ENCODE measurements around the gene LRRC2.

Gene LRRC2

GRCh38 chr3:46537316-46537715 lies 28.8 kb downstream of the LRRC2 start:
- Mint-ChIP-seq H3K36me3 (ENCODE audit: low read depth) (no peaks in the 10 kb centered on the region), H3K27ac (no peak overlapping the region), H3K27me3 (ENCODE audit: low read depth, poor library complexity) (peaks cover 8% of the 10 kb centered on the region), H3K4me1 (peaks cover 19% of the 10 kb centered on the region), H3K9me3 (no peaks in the 10 kb centered on the region), H3K4me3 (no peak overlapping the region)
- no peak for DNase-seq
- TF ChIP-seq, protein P1, sequence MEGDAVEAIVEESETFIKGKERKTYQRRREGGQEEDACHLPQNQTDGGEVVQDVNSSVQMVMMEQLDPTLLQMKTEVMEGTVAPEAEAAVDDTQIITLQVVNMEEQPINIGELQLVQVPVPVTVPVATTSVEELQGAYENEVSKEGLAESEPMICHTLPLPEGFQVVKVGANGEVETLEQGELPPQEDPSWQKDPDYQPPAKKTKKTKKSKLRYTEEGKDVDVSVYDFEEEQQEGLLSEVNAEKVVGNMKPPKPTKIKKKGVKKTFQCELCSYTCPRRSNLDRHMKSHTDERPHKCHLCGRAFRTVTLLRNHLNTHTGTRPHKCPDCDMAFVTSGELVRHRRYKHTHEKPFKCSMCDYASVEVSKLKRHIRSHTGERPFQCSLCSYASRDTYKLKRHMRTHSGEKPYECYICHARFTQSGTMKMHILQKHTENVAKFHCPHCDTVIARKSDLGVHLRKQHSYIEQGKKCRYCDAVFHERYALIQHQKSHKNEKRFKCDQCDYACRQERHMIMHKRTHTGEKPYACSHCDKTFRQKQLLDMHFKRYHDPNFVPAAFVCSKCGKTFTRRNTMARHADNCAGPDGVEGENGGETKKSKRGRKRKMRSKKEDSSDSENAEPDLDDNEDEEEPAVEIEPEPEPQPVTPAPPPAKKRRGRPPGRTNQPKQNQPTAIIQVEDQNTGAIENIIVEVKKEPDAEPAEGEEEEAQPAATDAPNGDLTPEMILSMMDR (IDR thresholded peaks at IDR 0.05): no peak

- DNase-seq: no peak
- Mint-ChIP-seq H3K27ac (no peak overlapping the region), H3K9me3 (no peaks in the 10 kb centered on the region), H3K4me3 (no peak overlapping the region), H3K36me3 (ENCODE audit: low read depth) (no peaks in the 10 kb centered on the region), H3K4me1 (peaks cover 13% of the 10 kb centered on the region), H3K27me3 (ENCODE audit: low read depth, poor library complexity) (peaks cover 8% of the 10 kb centered on the region)
- TF ChIP-seq, protein P1 (IDR thresholded peaks at IDR 0.05): no peak
These were observed 29.3 kb downstream of the LRRC2 start for GRCh38 chr3:46536758-46537157.

- peaks cover 13% of the 10 kb centered on the region for H3K4me1 Mint-ChIP-seq
- H3K27ac Mint-ChIP-seq: no peak overlapping the region
- H3K9me3 Mint-ChIP-seq: no peaks in the 10 kb centered on the region
- peaks cover 8% of the 10 kb centered on the region for H3K27me3 Mint-ChIP-seq (ENCODE audit: low read depth, poor library complexity)
- TF ChIP-seq, protein P1 (IDR thresholded peaks at IDR 0.05): no peak
- no peaks in the 10 kb centered on the region for H3K36me3 Mint-ChIP-seq (ENCODE audit: low read depth)
- no peak overlapping the region for H3K4me3 Mint-ChIP-seq
- no peak for DNase-seq
These were observed 30.4 kb downstream of the LRRC2 start for GRCh38 chr3:46535746-46536145.

DNA sequence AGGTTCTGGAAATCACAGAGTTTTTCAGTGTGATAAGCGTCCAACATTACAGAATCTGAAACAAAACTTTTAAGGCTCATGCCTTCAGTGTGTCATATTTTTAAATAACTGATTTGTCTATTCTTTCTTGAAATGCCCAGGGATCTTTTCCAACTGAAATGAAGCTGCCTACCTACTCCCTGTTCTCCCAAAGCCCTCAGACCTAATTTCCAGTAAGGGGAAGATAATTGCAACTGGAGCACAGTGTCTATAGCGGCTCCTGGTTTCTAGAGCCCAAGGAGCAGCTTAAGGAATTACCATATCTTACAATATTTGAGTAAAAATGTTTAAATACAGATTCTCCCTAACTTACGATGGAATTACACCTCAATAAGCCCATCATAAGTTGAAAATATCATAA lies 33.0 kb downstream of the LRRC2 start:
- TF ChIP-seq, protein P1 (IDR thresholded peaks at IDR 0.05): no peak
- Mint-ChIP-seq H3K36me3 (ENCODE audit: low read depth) (no peaks in the 10 kb centered on the region), H3K4me3 (no peak overlapping the region), H3K27ac (no peak overlapping the region), H3K9me3 (no peaks in the 10 kb centered on the region), H3K4me1 (no peaks in the 10 kb centered on the region), H3K27me3 (ENCODE audit: low read depth, poor library complexity) (no peaks in the 10 kb centered on the region)
- no peak for DNase-seq

GRCh38 chr3:46527239-46527638 lies 38.9 kb downstream of the LRRC2 start:
- no peak for DNase-seq
- Mint-ChIP-seq H3K4me1 (no peaks in the 10 kb centered on the region), H3K9me3 (no peaks in the 10 kb centered on the region), H3K27ac (no peak overlapping the region), H3K4me3 (no peak overlapping the region), H3K27me3 (ENCODE audit: low read depth, poor library complexity) (peaks cover 3% of the 10 kb centered on the region), H3K36me3 (ENCODE audit: low read depth) (no peaks in the 10 kb centered on the region)
- TF ChIP-seq, protein P1 (IDR thresholded peaks at IDR 0.05): no peak

- H3K36me3 Mint-ChIP-seq (ENCODE audit: low read depth): no peaks in the 10 kb centered on the region
- no peaks in the 10 kb centered on the region for H3K9me3 Mint-ChIP-seq
- H3K4me1 Mint-ChIP-seq: no peaks in the 10 kb centered on the region
- no peak for DNase-seq
- TF ChIP-seq, protein P1 (IDR thresholded peaks at IDR 0.05): no peak
- H3K27ac Mint-ChIP-seq: no peak overlapping the region
- H3K27me3 Mint-ChIP-seq (ENCODE audit: low read depth, poor library complexity): peaks cover 3% of the 10 kb centered on the region
- no peak overlapping the region for H3K4me3 Mint-ChIP-seq
These were observed 41.3 kb downstream of the LRRC2 start for GRCh38 chr3:46524832-46525231.

Measured in nephron progenitor cell (in vitro differentiated cells).